H9 (cell line): Measurements from ENCODE around the gene ADAMTS13. TPM values are rescaled to one million over a fixed set of nuclear protein-coding genes. Genes with fewer than 3 reads are reported as not detected.

Source experiments
- DNase-seq: peaks from one replicate; pipeline ENCODE4 v3.0.0-alpha.2; 2017
- H2AFZ ChIP-seq: one replicate; pipeline ENCODE4 v1.6.1; 2013; ENCODE audit warnings: mild to moderate bottlenecking, low read length, control low read depth, moderate library complexity
- H2AK5ac ChIP-seq: 2 replicates; pipeline ENCODE4 v1.6.1; 2013; ENCODE audit warnings: low read length, control low read depth, mixed read lengths; ENCODE audit not compliant: insufficient read length
- H2BK120ac ChIP-seq: one replicate; pipeline ENCODE4 v1.6.1; 2013; ENCODE audit warnings: low read depth, mild to moderate bottlenecking, low read length, control low read depth, inconsistent platforms; ENCODE audit not compliant: poor library complexity, severe bottlenecking
- H2BK12ac ChIP-seq: 2 replicates; pipeline ENCODE4 v1.6.1; 2013; ENCODE audit warnings: low read length, control low read depth, mixed read lengths, low read depth; ENCODE audit not compliant: insufficient read length
- H2BK15ac ChIP-seq: 2 replicates; pipeline ENCODE4 v1.6.1; 2013; ENCODE audit warnings: low read depth, low read length, control low read depth
- H2BK20ac ChIP-seq: one replicate; pipeline ENCODE4 v1.6.1; 2013; ENCODE audit warnings: low read depth, mild to moderate bottlenecking, low read length, control low read depth, inconsistent platforms; ENCODE audit not compliant: poor library complexity, severe bottlenecking
- H2BK5ac ChIP-seq: 2 replicates; pipeline ENCODE4 v1.6.1; 2013; ENCODE audit warnings: low read length, control low read depth, mixed read lengths; ENCODE audit not compliant: insufficient read length
- H3K14ac ChIP-seq: 2 replicates; pipeline ENCODE4 v1.6.1; 2013; ENCODE audit warnings: low read length, control low read depth; ENCODE audit not compliant: insufficient read depth
- H3K18ac ChIP-seq: 2 replicates; pipeline ENCODE4 v1.6.1; 2013; ENCODE audit warnings: low read depth, mild to moderate bottlenecking, mixed read lengths, low read length, control low read depth; ENCODE audit not compliant: insufficient read length
- H3K23ac ChIP-seq: 2 replicates; pipeline ENCODE4 v1.6.1; 2013; ENCODE audit warnings: low read length, control low read depth, mixed read lengths, low read depth; ENCODE audit not compliant: insufficient read length
- H3K23me2 ChIP-seq: 2 replicates; pipeline ENCODE4 v1.6.1; 2013; ENCODE audit warnings: low read depth, mild to moderate bottlenecking, mixed read lengths, low read length, control low read depth; ENCODE audit not compliant: insufficient read length, poor library complexity, severe bottlenecking
- H3K27ac ChIP-seq: 2 replicates; pipeline ENCODE4 v1.5.1; 2013; ENCODE audit warnings: low read length, control low read depth, mixed read lengths, low read depth; ENCODE audit not compliant: insufficient read length
- H3K27me3 ChIP-seq: 2 replicates; pipeline ENCODE4 v1.6.1; 2013; ENCODE audit warnings: low read length, control low read depth, inconsistent platforms; ENCODE audit not compliant: insufficient read depth
- H3K4ac ChIP-seq: 2 replicates; pipeline ENCODE4 v1.6.1; 2013; ENCODE audit warnings: low read depth, mild to moderate bottlenecking, control low read depth, inconsistent platforms, low read length, moderate library complexity
- H3K4me1 ChIP-seq: 2 replicates; pipeline ENCODE4 v1.6.1; 2013; ENCODE audit warnings: low read length, control low read depth, inconsistent platforms; ENCODE audit not compliant: insufficient read depth
- H3K4me2 ChIP-seq: 2 replicates; pipeline ENCODE4 v1.6.1; 2013; ENCODE audit warnings: low read length, control low read depth, mixed read lengths; ENCODE audit not compliant: insufficient read length, insufficient read depth
- H3K56ac ChIP-seq: 2 replicates; pipeline ENCODE4 v1.6.1; 2013; ENCODE audit warnings: low read depth, mild to moderate bottlenecking, mixed read lengths, low read length, control low read depth; ENCODE audit not compliant: insufficient read length
- H3K79me1 ChIP-seq: 2 replicates; pipeline ENCODE4 v1.6.1; 2013; ENCODE audit warnings: low read depth, mild to moderate bottlenecking, moderate library complexity, low read length, control low read depth, inconsistent platforms; ENCODE audit not compliant: insufficient read depth, poor library complexity, severe bottlenecking
- H3K79me2 ChIP-seq: 2 replicates; pipeline ENCODE4 v1.6.1; 2013; ENCODE audit warnings: low read length, control low read depth, inconsistent platforms; ENCODE audit not compliant: insufficient read depth
- H3K9ac ChIP-seq: 2 replicates; pipeline ENCODE4 v1.6.1; 2013; ENCODE audit warnings: low read length, control low read depth, mixed read lengths; ENCODE audit not compliant: insufficient read length; ENCODE audit errors: extremely low read depth
- H3K9me3 ChIP-seq: one replicate; pipeline ENCODE4 v1.6.1; 2013; ENCODE audit warnings: low read depth, low read length, inconsistent platforms; ENCODE audit not compliant: control insufficient read depth
- H3T11ph ChIP-seq: one replicate; pipeline ENCODE4 v1.6.1; 2013; ENCODE audit warnings: mild to moderate bottlenecking, low read length, control low read depth, inconsistent platforms
- H4K20me1 ChIP-seq: one replicate; pipeline ENCODE4 v1.6.1; 2013; ENCODE audit not compliant: control insufficient read depth, insufficient read length, insufficient read depth
- H4K5ac ChIP-seq: 2 replicates; pipeline ENCODE4 v1.6.1; 2013; ENCODE audit warnings: low read depth, mild to moderate bottlenecking, mixed read lengths, low read length, control low read depth; ENCODE audit not compliant: insufficient read length
- H4K8ac ChIP-seq: replicated peaks from 2 replicates; pipeline ENCODE4 v1.6.1; 2013; ENCODE audit warnings: low read length, control low read depth, mixed read lengths, low read depth; ENCODE audit not compliant: insufficient read length
- H4K91ac ChIP-seq: 2 replicates; pipeline ENCODE4 v1.6.1; 2013; ENCODE audit warnings: low read depth, mild to moderate bottlenecking, moderate library complexity, mixed read lengths, low read length, control low read depth; ENCODE audit not compliant: insufficient read length
- H3K27ac Mint-ChIP-seq, 3 experiments: 2 replicates in 2 of 3; 3 replicates in 1 of 3; pipeline ENCODE4 v1.8.0; 2020 to 2021; ENCODE audit warnings: mixed read lengths in 3 of 3, mild to moderate bottlenecking in 1 of 3, moderate library complexity in 1 of 3
- H3K27me3 Mint-ChIP-seq: 2 replicates; pipeline ENCODE4 v1.8.0; 2021; ENCODE audit warnings: low read depth, mild to moderate bottlenecking, moderate library complexity, mixed read lengths
- H3K36me3 Mint-ChIP-seq, 3 experiments: 2 replicates in 2 of 3; 3 replicates in 1 of 3; pipeline ENCODE4 v1.8.0; 2020 to 2021; ENCODE audit warnings: low read depth in 3 of 3, mixed read lengths in 3 of 3; ENCODE audit not compliant: insufficient read depth in 1 of 3
- H3K4me1 Mint-ChIP-seq, 2 experiments: 2 replicates each; pipeline ENCODE4 v1.8.0; 2020; ENCODE audit warnings: mixed read lengths in 2 of 2
- H3K4me3 Mint-ChIP-seq, 2 experiments: 2 replicates in 1 of 2; 3 replicates in 1 of 2; pipeline ENCODE4 v1.8.0; 2020 to 2021; ENCODE audit warnings: mild to moderate bottlenecking in 2 of 2, mixed read lengths in 2 of 2, moderate library complexity in 1 of 2
- H3K9me3 Mint-ChIP-seq, 2 experiments: 2 replicates in 1 of 2; 3 replicates in 1 of 2; pipeline ENCODE4 v1.8.0; 2020; ENCODE audit warnings: mild to moderate bottlenecking in 2 of 2, mixed read lengths in 2 of 2, moderate library complexity in 1 of 2
- CTCF ChIP-seq: fragments of 200-600 bp; sonication (generic); conservative IDR thresholded peaks from 3 replicates; pipeline ENCODE4 v1.8.0; 2021; ENCODE audit warnings: antibody characterized with exemption, mild to moderate bottlenecking
- WGBS: extraction: QIAGEN DNeasy Blood & Tissue Kit; methylation state at CpG from one replicate; pipeline ENCODE4 v1.1.7; 2013; ENCODE audit warnings: missing lambda C conversion rate, low lambda C conversion rate, mixed read lengths; ENCODE audit not compliant: insufficient read length; ENCODE audit errors: extremely low coverage; 5-methylcytosine and 5-hydroxymethylcytosine counted together
- total RNA-seq: library from RNA; stranded (reverse); gene quantifications from 2 replicates; pipeline ENCODE4 v1.2.1, GENCODE V29; 2021

Gene ADAMTS13
- total RNA-seq, 1 experiment from 2014 or later = 8.8 TPM

GRCh38 chr9:133474853-133475252 lies 52.7 kb downstream of the ADAMTS13 start:
- Histone ChIP-seq H3K27me3 (no peaks in the 10 kb centered on the region), H3K4ac (no peak overlapping the region)
- no peak overlapping the region for H3K4me3 Mint-ChIP-seq

More at GRCh38 chr9:133474853-133475252, 52.7 kb downstream of the ADAMTS13 start:
- Histone ChIP-seq H3T11ph (no peak overlapping the region), H2BK15ac (no peak overlapping the region), H4K91ac (no peak overlapping the region), H4K20me1 (no peaks in the 10 kb centered on the region), H3K18ac (no peak overlapping the region), H2AFZ (no peak overlapping the region), H2BK12ac (no peak overlapping the region), H3K4me2 (no peak overlapping the region), H3K9me3 (no peaks in the 10 kb centered on the region), H3K79me2 (no peaks in the 10 kb centered on the region; the same call in 1 of the 2 replicates), H2BK5ac (no peak overlapping the region), H3K27ac (no peak overlapping the region), H4K5ac (no peak overlapping the region), H3K23me2 (peaks cover 13% of the 10 kb centered on the region), H3K14ac (no peak overlapping the region), H2BK20ac (no peak overlapping the region), H2AK5ac (no peak overlapping the region), H3K56ac (no peak overlapping the region), H3K23ac (no peak overlapping the region), H4K8ac (no peak overlapping the region), H3K4me1 (0 out of 2 replicates have a peak, but pooled peaks cover 2% of the 10 kb centered on the region), H3K79me1 (no peaks in the 10 kb centered on the region), H2BK120ac (no peak overlapping the region), H3K9ac (no peak overlapping the region)
- no CpG with 5 or more reads among the region's 20 CpGs for WGBS
- peak; percentile 26; the same call in 1 of the 3 replicates for TF ChIP-seq CTCF
- peaks cover 5% of the 10 kb centered on the region for H3K27me3 Mint-ChIP-seq
- no peak overlapping the region for H3K27ac Mint-ChIP-seq
- no peaks in the 10 kb centered on the region for H3K9me3 Mint-ChIP-seq
- no peak for DNase-seq
- peaks cover 11 to 20% (median 12%) of the 10 kb centered on the region in 3 experiments; a peak in 6 of 7 replicates for H3K36me3 Mint-ChIP-seq
- peaks cover 4 to 9% of the 10 kb centered on the region in 2 experiments for H3K4me1 Mint-ChIP-seq
